H1 (cell line): Measurements from ENCODE around the gene KIF23. TPM values are rescaled to one million over a fixed set of nuclear protein-coding genes. Genes with fewer than 3 reads are reported as not detected.

Experiments used
- CHD2 ChIP-seq: IDR thresholded peaks from 2 replicates; pipeline ENCODE4 v1.6.1; 2012; ENCODE audit warnings: low read length, improper control_type of control experiment
- RBBP5 ChIP-seq: IDR thresholded peaks from 2 replicates; pipeline ENCODE4 v1.7.1; 2012; ENCODE audit warnings: low read depth, mild to moderate bottlenecking, inconsistent platforms, low read length, moderate library complexity, borderline replicate concordance
- USF2 ChIP-seq: IDR thresholded peaks from 2 replicates; pipeline ENCODE4 v1.6.1; 2011; ENCODE audit warnings: low read length, improper control_type of control experiment
- polyA plus RNA-seq, 7 experiments: library from polyadenylated mRNA; depleted of rRNA in 3 of 7; stranded (reverse) in 5 of 7; unstranded in 2 of 7; fragments of >200 nt in 5 of 7; fragments of 200-250 nt in 2 of 7; gene quantifications; 1 replicate in 5 of 7; 2 replicates in 1 of 7; 4 replicates in 1 of 7; pipeline versions ENCODE4 v1.2.1 to v1.2.3, GENCODE V29; 2011 to 2013; ENCODE audit warnings: missing spikeins in 2 of 7, mixed read lengths in 2 of 7
- total RNA-seq: library from RNA; stranded (reverse); fragmentation: NEBNext Ultra II Directional; extraction: Animal tissue kit (Norgen Biotek cat#: 25700); gene quantifications from 2 replicates; pipeline ENCODE4 v1.2.1, GENCODE V29; 2021

Gene KIF23
- total and polyA plus RNA-seq, 2 of the 8 experiments (the other 6 are each of a cell fraction or from before 2014, with no cell fraction given), result 26.2 to 77.4 TPM

- TF ChIP-seq USF2 (no peak), CHD2 (no peak), RBBP5 (no peak)
Measured at GRCh38 chr15:69496001-69496400, 81.9 kb downstream of the KIF23 start (continued).
